WTC11 (cell line): ENCODE measurements around the gene TRIM59. TPM values are rescaled to one million over a fixed set of nuclear protein-coding genes. Genes with fewer than 3 reads are reported as not detected.

Source experiments
- ATF1 ChIP-seq: sonication (generic); formaldehyde crosslinking; IDR thresholded peaks from 2 replicates; pipeline ENCODE4 v1.8.1; 2023; ENCODE audit warnings: mild to moderate bottlenecking, moderate library complexity, missing genetic modification reagents
- CBFB ChIP-seq: sonication (generic); formaldehyde crosslinking; IDR thresholded peaks from 2 replicates; pipeline ENCODE4 v1.8.1; 2022; ENCODE audit warnings: mild to moderate bottlenecking, low read depth, missing genetic modification reagents
- CREM ChIP-seq: sonication (generic); formaldehyde crosslinking; IDR thresholded peaks from 2 replicates; pipeline ENCODE4 v1.8.1; 2022; ENCODE audit warnings: mild to moderate bottlenecking, missing genetic modification reagents, moderate library complexity
- ESRRA ChIP-seq: sonication (generic); formaldehyde crosslinking; IDR thresholded peaks from 2 replicates; pipeline ENCODE4 v1.8.1; 2022; ENCODE audit warnings: mild to moderate bottlenecking, missing genetic modification reagents, borderline replicate concordance
- GRHL2 ChIP-seq: fragments of 250-450 bp; sonication (Bioruptor Pico); IDR thresholded peaks from 2 replicates; pipeline ENCODE4 v1.8.0; 2022; ENCODE audit warnings: mild to moderate bottlenecking, moderate library complexity; ENCODE audit not compliant: insufficient replicate concordance, severe bottlenecking
- JUN ChIP-seq: sonication (generic); formaldehyde crosslinking; IDR thresholded peaks from 2 replicates; pipeline ENCODE4 v1.8.0; 2023; ENCODE audit warnings: mild to moderate bottlenecking, missing genetic modification reagents
- KAT7 ChIP-seq: sonication (generic); formaldehyde crosslinking; IDR thresholded peaks from 2 replicates; pipeline ENCODE4 v1.8.1; 2023; ENCODE audit warnings: missing genetic modification reagents, mild to moderate bottlenecking, borderline replicate concordance
- MYBL2 ChIP-seq: sonication (generic); formaldehyde crosslinking; IDR thresholded peaks from 2 replicates; pipeline ENCODE4 v1.8.1; 2023; ENCODE audit warnings: mild to moderate bottlenecking, moderate library complexity, missing genetic modification reagents
- SMAD4 ChIP-seq: sonication (generic); formaldehyde crosslinking; IDR thresholded peaks from 2 replicates; pipeline ENCODE4 v1.8.0; 2022; ENCODE audit warnings: mild to moderate bottlenecking, missing genetic modification reagents
- ZNF121 ChIP-seq: sonication (generic); formaldehyde crosslinking; IDR thresholded peaks from 2 replicates; pipeline ENCODE4 v1.8.0; 2023; ENCODE audit warnings: missing genetic modification reagents
- ZNF416 ChIP-seq: fragments of 250-450 bp; sonication (Bioruptor Pico); IDR thresholded peaks from 2 replicates; pipeline ENCODE4 v1.9.0; 2021; ENCODE audit warnings: mild to moderate bottlenecking, inconsistent platforms
- ZNF671 ChIP-seq: fragments of 250-450 bp; sonication (Bioruptor Pico); IDR thresholded peaks from 2 replicates; pipeline ENCODE4 v1.8.0; 2021; ENCODE audit warnings: mild to moderate bottlenecking
- total RNA-seq: library from RNA; stranded (reverse); gene quantifications from 3 replicates; pipeline ENCODE4 v1.2.3, GENCODE V29; 2021
- TF ChIP-seq, protein P1 (sequence below): sonication (generic); formaldehyde crosslinking; IDR thresholded peaks from 2 replicates; pipeline ENCODE4 v1.8.0; 2023; ENCODE audit warnings: mild to moderate bottlenecking, missing genetic modification reagents
- TF ChIP-seq, protein P2 (sequence below): fragments of 250-450 bp; sonication (Bioruptor Pico); IDR thresholded peaks from 2 replicates; pipeline ENCODE4 v1.9.0; 2021; ENCODE audit warnings: mild to moderate bottlenecking, borderline replicate concordance
- TF ChIP-seq, protein P3 (sequence below): fragments of 250-450 bp; sonication (Bioruptor Pico); IDR thresholded peaks from 2 replicates; pipeline ENCODE4 v1.9.0; 2021; ENCODE audit warnings: moderate library complexity, mild to moderate bottlenecking, inconsistent platforms, borderline replicate concordance
- TF ChIP-seq, protein P4 (sequence below): sonication (generic); formaldehyde crosslinking; conservative IDR thresholded peaks from 2 replicates; pipeline ENCODE4 v1.8.1; 2022; ENCODE audit warnings: mild to moderate bottlenecking, missing genetic modification reagents
- TF ChIP-seq, protein P5 (sequence below): fragments of 250-450 bp; sonication (Bioruptor Pico); conservative IDR thresholded peaks from 2 replicates; pipeline ENCODE4 v1.9.0; 2021; ENCODE audit warnings: mild to moderate bottlenecking
- TF ChIP-seq, protein P6 (sequence below): fragments of 200-600 bp; IDR thresholded peaks from 2 replicates; pipeline ENCODE4 v1.8.0; 2022; ENCODE audit warnings: antibody characterized with exemption
- TF ChIP-seq, protein P7 (sequence below): sonication (generic); formaldehyde crosslinking; IDR thresholded peaks from 2 replicates; pipeline ENCODE4 v1.8.1; 2022; ENCODE audit warnings: low read depth, missing genetic modification reagents, borderline replicate concordance
- TF ChIP-seq, protein P8 (sequence below): sonication (generic); formaldehyde crosslinking; conservative IDR thresholded peaks from 2 replicates; pipeline ENCODE4 v1.8.1; 2023; ENCODE audit warnings: mild to moderate bottlenecking, low read depth, missing genetic modification reagents, moderate library complexity

The TRIM59 gene
- total RNA-seq, 1 experiment from 2014 or later: 32.4 TPM

DNA sequence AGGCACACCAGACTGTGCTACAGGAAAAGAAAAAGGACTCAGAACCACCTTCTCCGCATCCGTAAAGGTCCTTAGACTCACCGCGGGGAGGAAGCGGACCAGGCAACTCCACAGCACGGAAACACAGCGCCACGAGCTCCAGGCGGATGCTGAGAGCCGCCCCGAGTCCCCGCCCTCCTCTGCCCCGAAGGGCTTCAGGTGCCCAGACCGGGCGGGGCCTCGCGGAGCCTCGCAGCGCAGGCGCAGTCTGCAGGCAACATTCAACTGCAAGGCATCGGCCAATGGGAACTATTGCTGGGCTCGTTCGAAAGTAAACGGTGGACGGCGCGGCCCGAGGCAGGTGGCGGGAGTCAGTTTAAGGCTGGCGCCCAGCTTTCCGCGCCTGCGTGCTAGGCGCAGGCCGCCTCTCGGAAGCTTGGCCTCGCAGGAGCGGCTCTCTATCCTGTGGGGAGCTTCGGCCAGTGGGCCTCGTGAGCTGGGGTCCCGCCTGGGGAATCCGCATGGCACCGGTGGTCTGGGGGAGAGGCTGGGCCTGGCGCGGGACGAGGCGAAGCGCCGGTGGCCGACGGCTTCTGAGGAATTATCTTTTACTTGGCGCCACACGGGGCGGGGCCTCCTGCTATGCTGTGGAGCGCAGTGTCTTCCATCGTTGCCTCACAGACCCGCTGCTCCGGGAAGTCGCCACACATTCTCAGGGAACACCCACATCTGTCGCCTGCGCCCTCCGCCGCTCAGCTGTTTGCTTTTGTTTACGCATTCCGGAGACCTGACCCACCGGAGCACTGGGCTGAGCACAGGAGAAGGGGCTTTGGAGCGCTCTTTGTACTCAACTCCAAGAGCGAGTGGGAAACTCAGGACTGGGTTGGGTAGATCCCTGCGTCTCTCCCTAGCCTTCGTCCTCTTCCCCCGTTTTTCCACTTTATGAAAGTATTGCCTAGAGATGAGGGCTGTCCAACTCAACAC, at the start of gene TRIM59 (continued):
- TF ChIP-seq CREM (CRISPR knock-in tag): peak; percentile 93
- peak; percentile 96 for TF ChIP-seq ESRRA (CRISPR knock-in tag)
- 0 out of 2 replicates have a peak, but pooled peaks have one; percentile 10 for TF ChIP-seq ZNF671
- TF ChIP-seq, protein P1, sequence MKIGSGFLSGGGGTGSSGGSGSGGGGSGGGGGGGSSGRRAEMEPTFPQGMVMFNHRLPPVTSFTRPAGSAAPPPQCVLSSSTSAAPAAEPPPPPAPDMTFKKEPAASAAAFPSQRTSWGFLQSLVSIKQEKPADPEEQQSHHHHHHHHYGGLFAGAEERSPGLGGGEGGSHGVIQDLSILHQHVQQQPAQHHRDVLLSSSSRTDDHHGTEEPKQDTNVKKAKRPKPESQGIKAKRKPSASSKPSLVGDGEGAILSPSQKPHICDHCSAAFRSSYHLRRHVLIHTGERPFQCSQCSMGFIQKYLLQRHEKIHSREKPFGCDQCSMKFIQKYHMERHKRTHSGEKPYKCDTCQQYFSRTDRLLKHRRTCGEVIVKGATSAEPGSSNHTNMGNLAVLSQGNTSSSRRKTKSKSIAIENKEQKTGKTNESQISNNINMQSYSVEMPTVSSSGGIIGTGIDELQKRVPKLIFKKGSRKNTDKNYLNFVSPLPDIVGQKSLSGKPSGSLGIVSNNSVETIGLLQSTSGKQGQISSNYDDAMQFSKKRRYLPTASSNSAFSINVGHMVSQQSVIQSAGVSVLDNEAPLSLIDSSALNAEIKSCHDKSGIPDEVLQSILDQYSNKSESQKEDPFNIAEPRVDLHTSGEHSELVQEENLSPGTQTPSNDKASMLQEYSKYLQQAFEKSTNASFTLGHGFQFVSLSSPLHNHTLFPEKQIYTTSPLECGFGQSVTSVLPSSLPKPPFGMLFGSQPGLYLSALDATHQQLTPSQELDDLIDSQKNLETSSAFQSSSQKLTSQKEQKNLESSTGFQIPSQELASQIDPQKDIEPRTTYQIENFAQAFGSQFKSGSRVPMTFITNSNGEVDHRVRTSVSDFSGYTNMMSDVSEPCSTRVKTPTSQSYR (CRISPR knock-in tag): peak; percentile 99
- peak; percentile 5; the same call in 1 of the 2 replicates for TF ChIP-seq ZNF416 (CRISPR knock-in tag)
- TF ChIP-seq MYBL2: peak; percentile 100
- TF ChIP-seq, protein P2, sequence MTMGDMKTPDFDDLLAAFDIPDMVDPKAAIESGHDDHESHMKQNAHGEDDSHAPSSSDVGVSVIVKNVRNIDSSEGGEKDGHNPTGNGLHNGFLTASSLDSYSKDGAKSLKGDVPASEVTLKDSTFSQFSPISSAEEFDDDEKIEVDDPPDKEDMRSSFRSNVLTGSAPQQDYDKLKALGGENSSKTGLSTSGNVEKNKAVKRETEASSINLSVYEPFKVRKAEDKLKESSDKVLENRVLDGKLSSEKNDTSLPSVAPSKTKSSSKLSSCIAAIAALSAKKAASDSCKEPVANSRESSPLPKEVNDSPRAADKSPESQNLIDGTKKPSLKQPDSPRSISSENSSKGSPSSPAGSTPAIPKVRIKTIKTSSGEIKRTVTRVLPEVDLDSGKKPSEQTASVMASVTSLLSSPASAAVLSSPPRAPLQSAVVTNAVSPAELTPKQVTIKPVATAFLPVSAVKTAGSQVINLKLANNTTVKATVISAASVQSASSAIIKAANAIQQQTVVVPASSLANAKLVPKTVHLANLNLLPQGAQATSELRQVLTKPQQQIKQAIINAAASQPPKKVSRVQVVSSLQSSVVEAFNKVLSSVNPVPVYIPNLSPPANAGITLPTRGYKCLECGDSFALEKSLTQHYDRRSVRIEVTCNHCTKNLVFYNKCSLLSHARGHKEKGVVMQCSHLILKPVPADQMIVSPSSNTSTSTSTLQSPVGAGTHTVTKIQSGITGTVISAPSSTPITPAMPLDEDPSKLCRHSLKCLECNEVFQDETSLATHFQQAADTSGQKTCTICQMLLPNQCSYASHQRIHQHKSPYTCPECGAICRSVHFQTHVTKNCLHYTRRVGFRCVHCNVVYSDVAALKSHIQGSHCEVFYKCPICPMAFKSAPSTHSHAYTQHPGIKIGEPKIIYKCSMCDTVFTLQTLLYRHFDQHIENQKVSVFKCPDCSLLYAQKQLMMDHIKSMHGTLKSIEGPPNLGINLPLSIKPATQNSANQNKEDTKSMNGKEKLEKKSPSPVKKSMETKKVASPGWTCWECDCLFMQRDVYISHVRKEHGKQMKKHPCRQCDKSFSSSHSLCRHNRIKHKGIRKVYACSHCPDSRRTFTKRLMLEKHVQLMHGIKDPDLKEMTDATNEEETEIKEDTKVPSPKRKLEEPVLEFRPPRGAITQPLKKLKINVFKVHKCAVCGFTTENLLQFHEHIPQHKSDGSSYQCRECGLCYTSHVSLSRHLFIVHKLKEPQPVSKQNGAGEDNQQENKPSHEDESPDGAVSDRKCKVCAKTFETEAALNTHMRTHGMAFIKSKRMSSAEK (CRISPR knock-in tag): 0 out of 2 replicates have a peak, but pooled peaks have one; percentile 67
- TF ChIP-seq CBFB (CRISPR knock-in tag): peak; percentile 98
- TF ChIP-seq JUN: peak; percentile 96
- TF ChIP-seq, protein P3, sequence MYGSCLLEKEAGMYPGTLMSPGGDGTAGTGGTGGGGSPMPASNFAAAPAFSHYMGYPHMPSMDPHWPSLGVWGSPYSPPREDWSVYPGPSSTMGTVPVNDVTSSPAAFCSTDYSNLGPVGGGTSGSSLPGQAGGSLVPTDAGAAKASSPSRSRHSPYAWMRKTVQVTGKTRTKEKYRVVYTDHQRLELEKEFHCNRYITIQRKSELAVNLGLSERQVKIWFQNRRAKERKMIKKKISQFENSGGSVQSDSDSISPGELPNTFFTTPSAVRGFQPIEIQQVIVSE (CRISPR knock-in tag): no peak
- TF ChIP-seq, protein P4, sequence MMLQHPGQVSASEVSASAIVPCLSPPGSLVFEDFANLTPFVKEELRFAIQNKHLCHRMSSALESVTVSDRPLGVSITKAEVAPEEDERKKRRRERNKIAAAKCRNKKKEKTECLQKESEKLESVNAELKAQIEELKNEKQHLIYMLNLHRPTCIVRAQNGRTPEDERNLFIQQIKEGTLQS: peak; percentile 68; the same call in 1 of the 2 replicates
- TF ChIP-seq KAT7 (CRISPR knock-in tag): peak; percentile 84
- no peak for TF ChIP-seq GRHL2 (CRISPR knock-in tag)
- TF ChIP-seq ATF1 (CRISPR knock-in tag): peak; percentile 96
- TF ChIP-seq, protein P5, sequence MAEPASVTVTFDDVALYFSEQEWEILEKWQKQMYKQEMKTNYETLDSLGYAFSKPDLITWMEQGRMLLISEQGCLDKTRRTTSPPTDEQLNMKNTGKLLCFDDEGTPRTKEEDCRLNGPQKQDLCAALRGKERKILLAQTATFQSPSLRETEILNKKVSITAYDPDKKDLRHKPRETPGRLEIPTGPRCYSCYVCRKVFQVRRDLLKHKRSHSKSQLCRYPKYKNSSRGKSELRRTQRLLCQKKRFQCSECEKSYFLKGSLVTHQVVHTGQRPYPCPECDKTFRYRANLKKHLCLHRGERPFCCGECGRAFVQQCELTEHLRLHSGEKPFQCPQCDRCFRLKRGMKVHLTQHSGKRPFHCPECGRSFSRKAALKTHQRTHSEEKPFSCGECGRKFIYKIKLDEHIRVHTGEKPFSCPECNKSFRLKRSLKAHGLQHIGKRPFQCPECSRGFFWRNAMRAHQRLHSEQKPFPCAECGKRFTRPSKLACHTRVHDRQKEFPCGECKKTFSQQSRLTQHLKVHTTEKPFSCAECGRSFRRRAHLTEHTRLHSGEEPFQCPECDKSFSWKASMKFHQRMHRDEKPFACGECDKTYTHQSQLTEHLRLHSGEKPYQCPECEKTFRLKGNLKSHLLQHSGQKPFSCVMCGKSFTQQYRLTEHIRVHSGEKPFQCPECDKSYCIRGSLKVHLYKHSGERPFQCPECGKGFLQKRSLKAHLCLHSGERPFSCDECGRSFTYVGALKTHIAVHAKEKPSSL (CRISPR knock-in tag): no peak
- 0 out of 2 replicates have a peak, but pooled peaks have one; percentile 27 for TF ChIP-seq ZNF121 (CRISPR knock-in tag)
- TF ChIP-seq SMAD4 (CRISPR knock-in tag): peak; percentile 91
- TF ChIP-seq, protein P6, sequence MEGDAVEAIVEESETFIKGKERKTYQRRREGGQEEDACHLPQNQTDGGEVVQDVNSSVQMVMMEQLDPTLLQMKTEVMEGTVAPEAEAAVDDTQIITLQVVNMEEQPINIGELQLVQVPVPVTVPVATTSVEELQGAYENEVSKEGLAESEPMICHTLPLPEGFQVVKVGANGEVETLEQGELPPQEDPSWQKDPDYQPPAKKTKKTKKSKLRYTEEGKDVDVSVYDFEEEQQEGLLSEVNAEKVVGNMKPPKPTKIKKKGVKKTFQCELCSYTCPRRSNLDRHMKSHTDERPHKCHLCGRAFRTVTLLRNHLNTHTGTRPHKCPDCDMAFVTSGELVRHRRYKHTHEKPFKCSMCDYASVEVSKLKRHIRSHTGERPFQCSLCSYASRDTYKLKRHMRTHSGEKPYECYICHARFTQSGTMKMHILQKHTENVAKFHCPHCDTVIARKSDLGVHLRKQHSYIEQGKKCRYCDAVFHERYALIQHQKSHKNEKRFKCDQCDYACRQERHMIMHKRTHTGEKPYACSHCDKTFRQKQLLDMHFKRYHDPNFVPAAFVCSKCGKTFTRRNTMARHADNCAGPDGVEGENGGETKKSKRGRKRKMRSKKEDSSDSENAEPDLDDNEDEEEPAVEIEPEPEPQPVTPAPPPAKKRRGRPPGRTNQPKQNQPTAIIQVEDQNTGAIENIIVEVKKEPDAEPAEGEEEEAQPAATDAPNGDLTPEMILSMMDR: no peak
- TF ChIP-seq, protein P7, sequence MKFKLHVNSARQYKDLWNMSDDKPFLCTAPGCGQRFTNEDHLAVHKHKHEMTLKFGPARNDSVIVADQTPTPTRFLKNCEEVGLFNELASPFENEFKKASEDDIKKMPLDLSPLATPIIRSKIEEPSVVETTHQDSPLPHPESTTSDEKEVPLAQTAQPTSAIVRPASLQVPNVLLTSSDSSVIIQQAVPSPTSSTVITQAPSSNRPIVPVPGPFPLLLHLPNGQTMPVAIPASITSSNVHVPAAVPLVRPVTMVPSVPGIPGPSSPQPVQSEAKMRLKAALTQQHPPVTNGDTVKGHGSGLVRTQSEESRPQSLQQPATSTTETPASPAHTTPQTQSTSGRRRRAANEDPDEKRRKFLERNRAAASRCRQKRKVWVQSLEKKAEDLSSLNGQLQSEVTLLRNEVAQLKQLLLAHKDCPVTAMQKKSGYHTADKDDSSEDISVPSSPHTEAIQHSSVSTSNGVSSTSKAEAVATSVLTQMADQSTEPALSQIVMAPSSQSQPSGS (CRISPR knock-in tag): peak; percentile 75; the same call in 1 of the 2 replicates
- TF ChIP-seq, protein P8, sequence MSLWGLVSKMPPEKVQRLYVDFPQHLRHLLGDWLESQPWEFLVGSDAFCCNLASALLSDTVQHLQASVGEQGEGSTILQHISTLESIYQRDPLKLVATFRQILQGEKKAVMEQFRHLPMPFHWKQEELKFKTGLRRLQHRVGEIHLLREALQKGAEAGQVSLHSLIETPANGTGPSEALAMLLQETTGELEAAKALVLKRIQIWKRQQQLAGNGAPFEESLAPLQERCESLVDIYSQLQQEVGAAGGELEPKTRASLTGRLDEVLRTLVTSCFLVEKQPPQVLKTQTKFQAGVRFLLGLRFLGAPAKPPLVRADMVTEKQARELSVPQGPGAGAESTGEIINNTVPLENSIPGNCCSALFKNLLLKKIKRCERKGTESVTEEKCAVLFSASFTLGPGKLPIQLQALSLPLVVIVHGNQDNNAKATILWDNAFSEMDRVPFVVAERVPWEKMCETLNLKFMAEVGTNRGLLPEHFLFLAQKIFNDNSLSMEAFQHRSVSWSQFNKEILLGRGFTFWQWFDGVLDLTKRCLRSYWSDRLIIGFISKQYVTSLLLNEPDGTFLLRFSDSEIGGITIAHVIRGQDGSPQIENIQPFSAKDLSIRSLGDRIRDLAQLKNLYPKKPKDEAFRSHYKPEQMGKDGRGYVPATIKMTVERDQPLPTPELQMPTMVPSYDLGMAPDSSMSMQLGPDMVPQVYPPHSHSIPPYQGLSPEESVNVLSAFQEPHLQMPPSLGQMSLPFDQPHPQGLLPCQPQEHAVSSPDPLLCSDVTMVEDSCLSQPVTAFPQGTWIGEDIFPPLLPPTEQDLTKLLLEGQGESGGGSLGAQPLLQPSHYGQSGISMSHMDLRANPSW (CRISPR knock-in tag): 0 out of 2 replicates have a peak, but pooled peaks have one; percentile 96
